ENCODE measurements around the gene PNPLA4. TPM values are rescaled to one million over a fixed set of nuclear protein-coding genes. Genes with fewer than 3 reads are reported as not detected.
A peak's percentile ranks its signal among the peaks of the same experiment; 100 is the strongest.

The PNPLA4 gene
- total and polyA plus RNA-seq, 2 donors from 2014 or later: 27.7 to 45.3 TPM

GRCh38 chrX:7941390-7942042 is 14.3 kb upstream of the PNPLA4 start:
- intact Hi-C loops (cut with DNase I): no loop called here
- H3K4me1 ChIP-seq (ENCODE audit: control insufficient read depth in 2 of 3, insufficient read depth in 2 of 3, low read depth in 1 of 3, low read length in 3 of 3): no peaks in the 10 kb centered on the region
- no peak for TF ChIP-seq CTCF (IDR thresholded peaks at IDR 0.05; ENCODE audit: borderline replicate concordance, extremely low read depth, insufficient read depth)
- H3K36me3 ChIP-seq (ENCODE audit: control insufficient read depth in 2 of 3, insufficient read depth in 3 of 3, low read length in 3 of 3): no peaks in the 10 kb centered on the region
- no peak overlapping the region for H3K27ac ChIP-seq (ENCODE audit: low read depth in 2 of 2, low read length in 2 of 2)
- H3K9me3 ChIP-seq (ENCODE audit: control insufficient read depth in 2 of 3, insufficient read depth in 1 of 3, low read length in 3 of 3): no peaks in the 10 kb centered on the region
- no peaks in the 10 kb centered on the region for H3K27me3 ChIP-seq (ENCODE audit: control insufficient read depth, insufficient read depth, low read length)
- H3K9ac ChIP-seq (ENCODE audit: low read length in 3 of 3): no peak overlapping the region
- FAIRE-seq: peak; percentile 71
- peak overlapping the region in 1 of 3 donors; percentile 31 for H3K4me3 ChIP-seq (ENCODE audit: low read length in 3 of 3)
- DNase-seq: peak in 3 of 5 donors; percentile 14 to 30 (median 28)

GRCh38 chrX:7934026-7934425 is 6.8 kb upstream of the PNPLA4 start:
- H3K9ac ChIP-seq (ENCODE audit: low read length in 3 of 3): no peak overlapping the region
- no peak for TF ChIP-seq CTCF (IDR thresholded peaks at IDR 0.05; ENCODE audit: borderline replicate concordance, extremely low read depth, insufficient read depth)
- no peak overlapping the region for H3K4me3 ChIP-seq (ENCODE audit: low read length in 3 of 3)
- no peaks in the 10 kb centered on the region for H3K4me1 ChIP-seq (ENCODE audit: control insufficient read depth in 2 of 3, insufficient read depth in 2 of 3, low read depth in 1 of 3, low read length in 3 of 3)
- DNase-seq (no peak), FAIRE-seq (no peak)
- H3K27me3 ChIP-seq (ENCODE audit: control insufficient read depth, insufficient read depth, low read length): no peaks in the 10 kb centered on the region
- H3K36me3 ChIP-seq (ENCODE audit: control insufficient read depth in 2 of 3, insufficient read depth in 3 of 3, low read length in 3 of 3): no peaks in the 10 kb centered on the region
- H3K27ac ChIP-seq (ENCODE audit: low read depth in 2 of 2, low read length in 2 of 2): no peak overlapping the region
- intact Hi-C loops (cut with DNase I): no loop called here
- no peaks in the 10 kb centered on the region for H3K9me3 ChIP-seq (ENCODE audit: control insufficient read depth in 2 of 3, insufficient read depth in 1 of 3, low read length in 3 of 3)

GRCh38 chrX:7926914-7927258 is 327 bp downstream of the PNPLA4 start:
- peak overlapping the region; percentile 93 to 95 (median 94) for H3K4me3 ChIP-seq (ENCODE audit: low read length in 3 of 3)
- FAIRE-seq (no peak), DNase-seq (no peak)
- intact Hi-C loops (cut with DNase I): no loop called here
- no peaks in the 10 kb centered on the region for H3K9me3 ChIP-seq (ENCODE audit: control insufficient read depth in 2 of 3, insufficient read depth in 1 of 3, low read length in 3 of 3)
- no peak for TF ChIP-seq CTCF (IDR thresholded peaks at IDR 0.05; ENCODE audit: borderline replicate concordance, extremely low read depth, insufficient read depth)
- H3K9ac ChIP-seq (ENCODE audit: low read length in 3 of 3): peak overlapping the region; percentile 22 to 87 (median 79)
- peaks cover 0 to 7% (median 0%) of the 10 kb centered on the region in 3 donors for H3K4me1 ChIP-seq (ENCODE audit: control insufficient read depth in 2 of 3, insufficient read depth in 2 of 3, low read depth in 1 of 3, low read length in 3 of 3)
- H3K27me3 ChIP-seq (ENCODE audit: control insufficient read depth, insufficient read depth, low read length): no peaks in the 10 kb centered on the region
- peak overlapping the region; percentile 75 to 90 for H3K27ac ChIP-seq (ENCODE audit: low read depth in 2 of 2, low read length in 2 of 2)
- H3K36me3 ChIP-seq (ENCODE audit: control insufficient read depth in 2 of 3, insufficient read depth in 3 of 3, low read length in 3 of 3): peaks cover 0 to 19% (median 0%) of the 10 kb centered on the region in 3 donors
